Measurements from ENCODE around the gene RTP5. TPM values are rescaled to one million over a fixed set of nuclear protein-coding genes. Genes with fewer than 3 reads are reported as not detected.
A peak's percentile ranks its signal among the peaks of the same experiment; 100 is the strongest.

The RTP5 gene
- total and polyA plus RNA-seq, 3 experiments from 2014 or later: 0.11 to 0.23 (median 0.18) TPM

DNA sequence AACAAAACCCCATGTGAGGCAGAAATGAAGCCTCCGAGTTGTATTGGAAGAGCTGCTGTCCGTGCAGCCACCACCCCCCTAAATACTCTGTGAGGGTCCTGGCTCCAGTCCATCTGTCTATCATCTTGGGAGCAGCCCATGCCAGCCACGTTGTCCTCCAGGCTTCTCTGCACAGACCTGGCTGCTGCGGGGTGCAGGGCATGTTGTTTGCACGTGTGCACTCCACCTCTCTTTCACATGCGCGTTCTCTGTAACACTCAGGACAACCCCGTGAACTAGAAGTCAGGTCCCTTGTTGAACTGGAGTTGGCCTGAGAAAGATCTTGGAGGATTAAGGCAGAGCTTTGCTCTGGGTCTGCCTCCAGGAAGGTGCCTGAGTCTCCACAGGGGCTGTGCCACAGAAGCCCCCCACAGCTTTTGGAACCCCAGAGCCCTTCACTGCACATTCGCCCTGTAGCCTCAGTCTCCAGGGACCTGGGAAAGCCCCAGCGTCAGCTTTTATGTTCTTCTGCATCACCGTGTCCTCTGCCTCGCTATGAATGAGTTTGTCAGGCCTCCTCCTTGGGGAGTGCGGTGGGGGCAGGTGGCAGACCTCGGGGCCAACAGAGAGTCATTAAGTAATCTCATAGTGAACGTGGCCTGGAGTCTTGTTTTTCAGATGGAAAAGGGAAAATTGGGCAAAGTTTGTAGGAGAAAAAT is 16.6 kb downstream of the RTP5 start:
- POLR2A ChIA-PET: no interaction called here
- no peak overlapping the region for H3K4me3 Mint-ChIP-seq
- peaks cover 44 to 71% (median 45%) of the 10 kb centered on the region in 3 donors for H3K4me1 Mint-ChIP-seq
- no peak overlapping the region for H3K4me3 ChIP-seq (ENCODE audit: low read length)
- H3K27ac ChIP-seq (ENCODE audit: low read depth, low read length): no peak overlapping the region
- H3K27ac Mint-ChIP-seq: peak overlapping the region in 2 of 8 donors; percentile 61 to 83
- H3K27me3 Mint-ChIP-seq: peaks cover 0 to 5% of the 10 kb centered on the region in 2 donors
- CTCF ChIA-PET: no interaction called here
- peaks cover 0 to 54% (median 10%) of the 10 kb centered on the region in 3 donors for H3K36me3 Mint-ChIP-seq
- H3K9me3 ChIP-seq (ENCODE audit: low read length): no peaks in the 10 kb centered on the region
- H3K4me1 ChIP-seq (ENCODE audit: insufficient read depth, low read length): peaks cover 21% of the 10 kb centered on the region
- peaks cover 0 to 5% (median 3%) of the 10 kb centered on the region in 5 donors for H3K9me3 Mint-ChIP-seq
- H3K36me3 ChIP-seq (ENCODE audit: insufficient read depth, low read length): no peaks in the 10 kb centered on the region
- H3K27me3 ChIP-seq (ENCODE audit: insufficient read depth, low read length, poor library complexity, severe bottlenecking): no peaks in the 10 kb centered on the region
- DNase-seq: no peak

DNA sequence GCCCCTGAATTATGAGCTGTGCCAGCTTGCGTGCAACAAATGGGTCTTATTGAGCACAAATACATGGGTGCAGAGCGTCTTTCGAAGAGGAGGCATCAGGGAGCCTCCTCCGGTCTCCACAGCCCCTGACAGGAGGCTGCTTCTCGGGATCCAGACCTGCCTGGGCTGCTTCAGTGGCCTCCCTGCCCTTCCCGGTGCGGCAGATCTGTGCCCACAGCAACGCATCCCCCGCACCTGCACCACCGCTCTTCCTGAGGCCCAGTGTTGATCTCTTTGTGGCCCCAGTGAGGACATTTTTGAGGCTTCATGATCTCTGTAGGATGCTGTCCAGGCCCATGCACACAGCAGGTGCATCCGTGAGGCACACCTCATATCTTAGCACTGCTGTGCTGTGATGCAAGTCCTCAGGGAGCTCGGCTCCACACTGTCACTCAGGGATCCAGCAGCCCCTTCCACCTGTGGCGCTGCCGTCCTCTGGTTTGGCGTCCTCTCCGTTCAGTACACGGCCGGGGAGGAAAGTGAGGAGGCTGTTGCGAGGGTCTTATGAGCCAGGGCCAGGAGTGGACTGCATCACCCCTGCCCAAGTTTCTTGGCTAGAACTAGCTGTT is 17.4 kb downstream of the RTP5 start:
- Histone ChIP-seq H3K4me1 (ENCODE audit: insufficient read depth, low read length) (peaks cover 19% of the 10 kb centered on the region), H3K27me3 (ENCODE audit: insufficient read depth, low read length, poor library complexity, severe bottlenecking) (no peaks in the 10 kb centered on the region), H3K36me3 (ENCODE audit: insufficient read depth, low read length) (no peaks in the 10 kb centered on the region), H3K9me3 (ENCODE audit: low read length) (no peaks in the 10 kb centered on the region), H3K4me3 (ENCODE audit: low read length) (no peak overlapping the region), H3K27ac (ENCODE audit: low read depth, low read length) (no peak overlapping the region)
- POLR2A ChIA-PET: no interaction called here
- Mint-ChIP-seq H3K27me3 (no peaks in the 10 kb centered on the region), H3K4me3 (no peak overlapping the region), H3K4me1 (peaks cover 39 to 63% (median 39%) of the 10 kb centered on the region in 3 donors), H3K27ac (peak overlapping the region in 3 of 8 donors; percentile 38 to 83 (median 56)), H3K36me3 (peaks cover 0 to 55% (median 11%) of the 10 kb centered on the region in 3 donors), H3K9me3 (no peaks in the 10 kb centered on the region)
- DNase-seq: no peak
- CTCF ChIA-PET: no interaction called here

DNA sequence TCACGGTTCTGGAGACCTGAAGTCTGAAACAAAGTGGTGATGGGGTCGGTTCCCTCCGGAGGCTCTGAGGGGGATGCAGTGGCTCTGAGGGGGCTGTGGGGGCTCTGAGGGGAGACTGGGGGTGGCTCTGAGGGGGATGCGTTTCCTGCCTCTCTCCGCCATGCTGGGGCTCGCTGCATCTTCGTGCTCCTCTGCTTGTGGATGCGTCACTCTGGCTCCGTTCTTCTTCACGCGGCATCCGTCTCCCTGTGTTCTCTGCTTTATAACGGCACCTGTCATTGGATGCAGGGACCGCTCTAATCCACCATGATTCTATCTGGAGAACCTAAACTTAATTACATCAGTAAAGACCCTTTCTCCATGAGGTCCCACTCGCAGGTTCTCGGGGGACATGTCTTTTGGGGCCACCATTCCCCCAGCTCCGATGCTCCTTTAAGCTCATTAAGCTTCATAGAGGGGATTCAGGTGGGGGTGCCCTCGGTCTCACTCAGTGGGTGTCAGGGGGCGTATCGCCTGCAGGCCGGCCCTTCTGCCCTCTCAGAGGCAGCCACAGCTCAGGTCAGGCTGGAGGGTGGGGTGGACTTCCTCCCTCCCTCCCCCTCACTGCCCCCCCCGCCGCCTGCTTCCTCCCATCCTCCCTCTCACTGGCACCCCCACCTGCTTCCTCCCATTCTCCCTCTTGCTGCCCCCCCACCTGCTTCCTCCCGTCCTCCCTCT is 18.4 kb downstream of the RTP5 start:
- DNase-seq: peak in 2 of 5 donors; percentile 28 to 36
- H3K27me3 Mint-ChIP-seq: no peaks in the 10 kb centered on the region
- no peaks in the 10 kb centered on the region for H3K9me3 Mint-ChIP-seq
- Histone ChIP-seq H3K4me1 (ENCODE audit: insufficient read depth, low read length) (peaks cover 9% of the 10 kb centered on the region), H3K36me3 (ENCODE audit: insufficient read depth, low read length) (no peaks in the 10 kb centered on the region), H3K27ac (ENCODE audit: low read depth, low read length) (no peak overlapping the region), H3K4me3 (ENCODE audit: low read length) (no peak overlapping the region), H3K27me3 (ENCODE audit: insufficient read depth, low read length, poor library complexity, severe bottlenecking) (no peaks in the 10 kb centered on the region), H3K9me3 (ENCODE audit: low read length) (no peaks in the 10 kb centered on the region)
- peaks cover 29 to 57% (median 30%) of the 10 kb centered on the region in 3 donors for H3K4me1 Mint-ChIP-seq
- H3K4me3 Mint-ChIP-seq: peak overlapping the region in 3 of 7 donors; percentile 47 to 64 (median 50)
- CTCF ChIA-PET: no interaction called here
- H3K27ac Mint-ChIP-seq: peak overlapping the region in 4 of 8 donors; percentile 53 to 80 (median 68)
- POLR2A ChIA-PET: interaction anchor here (0.6 kb wide), 1 partner anchor 263 kb away, joined by 3 read pairs; no protein-coding TSS in a partner anchor
- H3K36me3 Mint-ChIP-seq: peaks cover 0 to 59% (median 11%) of the 10 kb centered on the region in 3 donors

DNA sequence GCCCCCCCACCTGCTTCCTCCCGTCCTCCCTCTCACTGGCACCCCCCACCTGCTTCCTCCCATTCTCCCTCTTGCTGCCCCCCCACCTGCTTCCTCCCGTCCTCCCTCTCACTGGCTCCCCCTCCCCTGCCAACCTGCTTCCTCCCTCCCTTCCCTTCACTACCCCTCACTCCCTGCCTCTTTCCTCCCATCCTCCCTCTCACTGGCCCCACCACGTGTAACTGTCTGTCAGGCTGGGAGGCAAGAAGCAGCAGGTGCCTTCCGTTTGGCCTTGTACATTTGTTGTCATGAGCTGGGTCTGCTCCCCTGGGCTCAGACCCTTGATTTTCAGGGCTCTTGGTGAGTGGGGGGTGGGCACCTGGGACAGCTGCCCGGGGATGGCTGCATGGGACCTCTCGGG is 19.1 kb downstream of the RTP5 start:
- peak overlapping the region in 1 of 7 donors; percentile 76 for H3K4me3 Mint-ChIP-seq
- H3K4me3 ChIP-seq (ENCODE audit: low read length): no peak overlapping the region
- H3K36me3 ChIP-seq (ENCODE audit: insufficient read depth, low read length): no peaks in the 10 kb centered on the region
- CTCF ChIA-PET: no interaction called here
- peak overlapping the region in 6 of 8 donors; percentile 1 to 96 (median 53) for H3K27ac Mint-ChIP-seq
- H3K27ac ChIP-seq (ENCODE audit: low read depth, low read length): no peak overlapping the region
- H3K4me1 ChIP-seq (ENCODE audit: insufficient read depth, low read length): peaks cover 3% of the 10 kb centered on the region
- peak in 1 of 5 donors; percentile 26 for DNase-seq
- POLR2A ChIA-PET: interaction anchor here (0.6 kb wide), 1 partner anchor 264 kb away, joined by 3 read pairs; no protein-coding TSS in a partner anchor
- no peaks in the 10 kb centered on the region for H3K27me3 Mint-ChIP-seq
- H3K4me1 Mint-ChIP-seq: peaks cover 25 to 55% (median 28%) of the 10 kb centered on the region in 3 donors
- H3K9me3 Mint-ChIP-seq: no peaks in the 10 kb centered on the region
- no peaks in the 10 kb centered on the region for H3K9me3 ChIP-seq (ENCODE audit: low read length)
- no peaks in the 10 kb centered on the region for H3K27me3 ChIP-seq (ENCODE audit: insufficient read depth, low read length, poor library complexity, severe bottlenecking)
- peaks cover 0 to 56% (median 11%) of the 10 kb centered on the region in 3 donors for H3K36me3 Mint-ChIP-seq

DNA sequence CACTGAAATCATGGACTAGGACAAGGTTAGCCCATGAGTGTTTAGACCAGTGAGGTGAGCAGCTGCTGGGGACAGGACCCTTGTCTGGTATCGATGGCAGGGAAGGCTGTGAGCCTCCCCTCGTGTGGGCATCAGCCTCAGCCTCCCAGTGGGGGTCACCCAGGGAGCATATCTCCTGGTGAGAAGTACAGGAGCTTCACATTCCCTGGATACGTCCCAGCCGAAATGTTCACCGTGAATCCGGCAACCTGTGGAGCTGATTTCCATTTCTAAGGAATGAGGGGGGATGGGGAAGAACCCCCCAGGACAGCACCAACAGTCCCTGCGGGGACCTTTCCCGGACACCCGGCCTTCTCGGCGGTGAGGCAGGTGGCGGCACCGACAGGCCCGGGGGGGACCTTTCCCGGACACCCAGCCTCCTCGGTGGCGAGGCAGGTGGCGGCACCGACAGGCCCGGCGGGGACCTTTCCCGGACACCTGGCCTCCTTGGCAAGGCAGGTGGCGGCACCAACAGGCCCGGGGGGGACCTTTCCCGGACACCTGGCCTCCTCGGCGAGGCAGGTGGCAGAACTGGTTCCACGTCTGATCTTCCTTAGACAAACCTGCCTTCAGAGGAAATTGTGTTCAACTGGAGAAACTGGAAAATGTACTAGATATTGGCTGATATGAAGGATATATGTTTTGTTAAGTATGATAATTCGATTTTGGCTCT is 21.2 kb downstream of the RTP5 start:
- Mint-ChIP-seq H3K4me1 (peaks cover 20 to 53% (median 26%) of the 10 kb centered on the region in 3 donors), H3K9me3 (peaks cover 0 to 2% (median 0%) of the 10 kb centered on the region in 5 donors), H3K36me3 (peaks cover 0 to 47% (median 8%) of the 10 kb centered on the region in 3 donors), H3K27ac (peak overlapping the region in 1 of 8 donors; percentile 75), H3K27me3 (no peaks in the 10 kb centered on the region), H3K4me3 (no peak overlapping the region)
- H3K4me1 ChIP-seq (ENCODE audit: insufficient read depth, low read length): peaks cover 3% of the 10 kb centered on the region
- no peak overlapping the region for H3K27ac ChIP-seq (ENCODE audit: low read depth, low read length)
- ChIA-PET CTCF (no interaction called here), POLR2A (no interaction called here)
- H3K36me3 ChIP-seq (ENCODE audit: insufficient read depth, low read length): no peaks in the 10 kb centered on the region
- H3K4me3 ChIP-seq (ENCODE audit: low read length): no peak overlapping the region
- H3K27me3 ChIP-seq (ENCODE audit: insufficient read depth, low read length, poor library complexity, severe bottlenecking): no peaks in the 10 kb centered on the region
- no peaks in the 10 kb centered on the region for H3K9me3 ChIP-seq (ENCODE audit: low read length)
- peak in 1 of 5 donors; percentile 30 for DNase-seq

DNA sequence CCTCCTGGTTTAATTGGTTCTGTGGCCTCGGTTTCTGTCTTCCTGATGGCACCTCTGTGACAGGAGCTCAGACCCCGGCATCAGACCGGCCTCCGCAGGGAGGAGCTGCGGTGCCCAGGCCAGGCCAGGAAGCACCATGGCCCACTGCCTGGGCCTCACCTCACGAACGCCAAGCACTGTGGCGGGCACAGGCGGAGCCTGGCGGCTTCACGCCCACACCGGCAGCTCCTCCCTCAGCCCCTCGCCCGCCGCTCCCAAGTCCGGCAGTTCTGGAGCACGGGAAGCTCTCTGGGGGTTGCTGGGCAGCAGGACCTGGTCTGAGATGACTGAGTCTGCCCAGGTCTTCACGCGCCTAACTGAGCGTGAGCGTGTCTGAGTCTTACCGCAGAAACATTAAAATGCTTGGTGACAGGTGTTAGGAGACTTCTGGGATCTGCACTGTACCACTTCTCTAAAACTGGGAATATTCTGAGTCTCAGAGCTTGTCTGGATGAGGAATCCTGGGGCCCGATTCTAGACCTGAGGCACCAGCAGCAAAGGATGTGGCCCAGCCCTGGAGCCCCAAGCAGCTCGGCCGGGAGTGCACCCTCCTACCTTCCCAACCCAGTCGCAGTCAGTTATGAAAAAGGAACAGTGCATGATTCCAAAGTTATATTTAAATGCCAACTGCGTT is 21.9 kb downstream of the RTP5 start:
- Mint-ChIP-seq H3K27ac (no peak overlapping the region), H3K36me3 (peaks cover 0 to 39% (median 8%) of the 10 kb centered on the region in 3 donors)

DNA sequence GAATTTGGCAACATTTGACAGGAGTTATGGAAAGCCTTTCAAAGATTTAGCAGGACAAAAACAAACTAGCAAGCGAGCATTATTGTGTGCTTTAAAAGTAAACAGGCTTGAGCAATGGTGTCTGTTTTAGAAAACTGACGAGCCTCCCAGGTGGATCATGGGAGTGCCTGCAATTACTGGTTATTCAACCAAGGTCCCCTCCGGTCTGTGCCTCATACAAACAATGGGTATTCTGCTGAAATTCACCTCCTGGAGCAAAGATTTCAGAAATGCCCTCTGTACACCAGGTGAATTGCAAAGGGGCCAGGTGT is 22.4 kb downstream of the RTP5 start:
- H3K4me3 ChIP-seq (ENCODE audit: low read length): no peak overlapping the region
- H3K9me3 ChIP-seq (ENCODE audit: low read length): no peaks in the 10 kb centered on the region
- H3K27me3 ChIP-seq (ENCODE audit: insufficient read depth, low read length, poor library complexity, severe bottlenecking): no peaks in the 10 kb centered on the region
- Mint-ChIP-seq H3K9me3 (peaks cover 0 to 3% (median 0%) of the 10 kb centered on the region in 5 donors), H3K36me3 (peaks cover 0 to 35% (median 8%) of the 10 kb centered on the region in 3 donors), H3K27ac (no peak overlapping the region), H3K27me3 (peaks cover 0 to 2% of the 10 kb centered on the region in 2 donors), H3K4me3 (no peak overlapping the region), H3K4me1 (peaks cover 20 to 48% (median 21%) of the 10 kb centered on the region in 3 donors)
- H3K27ac ChIP-seq (ENCODE audit: low read depth, low read length): no peak overlapping the region
- H3K36me3 ChIP-seq (ENCODE audit: insufficient read depth, low read length): no peaks in the 10 kb centered on the region
- H3K4me1 ChIP-seq (ENCODE audit: insufficient read depth, low read length): peaks cover 3% of the 10 kb centered on the region
- CTCF ChIA-PET: no interaction called here
- POLR2A ChIA-PET: no interaction called here
- no peak for DNase-seq

More for the DNA sequence above, 21.9 kb downstream of the RTP5 start:
- Histone ChIP-seq H3K27ac (ENCODE audit: low read depth, low read length) (no peak overlapping the region), H3K4me1 (ENCODE audit: insufficient read depth, low read length) (peaks cover 3% of the 10 kb centered on the region), H3K27me3 (ENCODE audit: insufficient read depth, low read length, poor library complexity, severe bottlenecking) (no peaks in the 10 kb centered on the region), H3K36me3 (ENCODE audit: insufficient read depth, low read length) (no peaks in the 10 kb centered on the region), H3K4me3 (ENCODE audit: low read length) (no peak overlapping the region), H3K9me3 (ENCODE audit: low read length) (no peaks in the 10 kb centered on the region)
- no peak for DNase-seq
- CTCF ChIA-PET: no interaction called here
- POLR2A ChIA-PET: no interaction called here
- Mint-ChIP-seq H3K4me1 (peaks cover 20 to 50% (median 24%) of the 10 kb centered on the region in 3 donors), H3K4me3 (no peak overlapping the region), H3K9me3 (peaks cover 0 to 3% (median 0%) of the 10 kb centered on the region in 5 donors), H3K27me3 (peaks cover 0 to 2% of the 10 kb centered on the region in 2 donors)

All from CD8-positive, alpha-beta memory T cell (primary cell).